ENCODE measurements around the gene DKK3. TPM values are rescaled to one million over a fixed set of nuclear protein-coding genes. Genes with fewer than 3 reads are reported as not detected.

Gene DKK3
- total and polyA plus RNA-seq, 2 experiments from 2014 or later = 16.8 to 31.1 TPM

DNA sequence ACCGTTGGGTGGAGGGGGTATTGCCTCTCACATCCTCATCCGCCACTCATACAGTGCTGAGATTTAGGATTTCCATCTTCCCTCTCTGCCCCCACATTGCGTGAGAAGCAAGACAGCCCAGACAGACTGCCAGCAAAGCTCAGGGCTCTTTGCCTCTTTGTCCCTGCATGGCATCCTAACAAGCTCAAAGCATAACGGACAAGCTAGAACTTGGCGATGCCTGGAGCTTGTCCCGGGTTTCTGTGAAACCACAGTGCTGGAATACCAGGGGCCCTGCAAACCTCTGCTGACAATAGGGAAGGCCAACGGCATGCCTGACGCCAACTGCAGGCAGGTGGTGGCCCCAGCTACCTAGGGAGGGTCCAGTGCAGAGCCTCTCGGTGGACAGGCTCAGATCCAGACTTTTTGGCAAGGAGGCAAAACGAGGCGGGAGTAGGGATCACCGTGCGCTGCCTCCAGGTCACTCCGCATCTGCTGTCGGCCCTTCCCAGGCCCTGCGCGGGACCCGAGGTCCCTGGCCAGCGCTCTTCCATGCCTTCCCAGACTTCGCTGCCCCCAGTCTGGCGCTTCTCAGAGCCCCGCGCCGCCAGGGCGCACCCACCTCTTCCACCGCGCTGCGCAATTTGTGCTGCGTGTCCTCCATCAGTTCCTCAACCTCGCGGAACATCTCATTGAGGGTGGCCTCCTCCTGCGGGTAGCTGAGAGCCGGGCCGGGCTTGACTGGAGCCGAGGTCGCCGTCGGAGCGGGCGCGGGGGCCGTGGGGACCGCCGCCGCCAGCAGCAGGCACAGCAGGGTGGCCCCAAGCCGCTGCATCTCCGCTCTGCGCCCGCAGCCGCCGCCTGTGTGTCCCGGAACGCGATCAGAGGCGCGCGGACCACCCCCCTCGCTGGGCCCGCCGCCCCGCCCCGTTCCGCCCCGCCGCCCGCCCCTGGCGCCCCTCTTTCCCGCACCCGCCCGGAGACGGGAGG lies at the start of gene DKK3 (continued):
- no peak for TF ChIP-seq EZH2 (IDR thresholded peaks at IDR 0.05; ENCODE audit: low read depth, unreplicated experiment)

DNA sequence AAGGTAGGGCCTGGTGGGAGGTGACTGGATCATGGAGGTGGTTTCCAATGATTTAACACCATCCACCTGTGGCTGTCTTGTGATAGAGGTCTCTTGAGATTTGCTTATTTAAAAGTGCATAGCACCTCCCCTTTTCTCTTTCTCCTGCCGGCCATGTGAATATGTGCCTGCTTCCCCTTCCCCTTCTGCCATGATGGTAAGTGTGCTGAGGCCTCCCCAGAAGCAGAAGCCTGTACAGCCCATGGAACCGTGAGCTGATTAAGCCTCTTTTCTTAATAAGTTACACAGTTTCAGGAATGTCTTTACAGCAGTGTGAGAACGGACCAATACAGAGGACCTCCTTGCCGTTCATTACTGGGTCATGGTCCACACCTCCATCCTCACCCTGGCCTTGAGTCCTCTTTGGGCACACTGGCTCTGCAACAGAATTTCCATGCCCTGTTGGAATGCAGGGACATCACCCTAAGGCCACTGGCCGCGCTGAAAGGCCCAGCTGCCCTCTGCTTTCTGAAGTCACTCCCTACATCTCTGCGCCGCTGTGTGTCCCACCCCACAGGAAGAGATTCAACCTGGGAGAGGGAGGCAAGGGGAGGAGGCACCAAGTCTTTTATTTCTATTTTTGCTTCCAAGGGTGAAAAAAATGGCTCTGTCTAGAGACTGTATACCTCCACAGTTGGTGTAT lies 49.0 kb upstream of the DKK3 start:
- DNase-seq (ENCODE audit: low spot score) (no peak), ATAC-seq (no peak)
- Mint-ChIP-seq H3K9me3 (peaks cover 4% of the 10 kb centered on the region; the same call in 1 of the 3 replicates), H3K4me1 (0 out of 3 replicates have a peak, but pooled peaks cover 3% of the 10 kb centered on the region), H3K27ac (no peak overlapping the region), H3K36me3 (ENCODE audit: low read depth) (no peaks in the 10 kb centered on the region), H3K4me3 (no peak overlapping the region), H3K27me3 (ENCODE audit: insufficient read depth, low read depth, poor library complexity) (peaks cover 2% of the 10 kb centered on the region)
- Histone ChIP-seq H3K27me3 (ENCODE audit: insufficient read depth) (no peaks in the 10 kb centered on the region), H3K4me3 (no peak overlapping the region), H3K27ac (ENCODE audit: low read depth) (no peak overlapping the region), H3K9me2 (ENCODE audit: insufficient read depth) (0 out of 2 replicates have a peak, but pooled peaks cover 2% of the 10 kb centered on the region), H2AFZ (no peak overlapping the region), H3K4me1 (ENCODE audit: insufficient read depth) (no peaks in the 10 kb centered on the region), H3F3A (replicated peaks; ENCODE audit: low read depth) (no peaks in the 10 kb centered on the region), H4K20me1 (replicated peaks; ENCODE audit: insufficient read depth) (no peaks in the 10 kb centered on the region), H3K4me2 (no peak overlapping the region), H3K79me2 (replicated peaks; ENCODE audit: insufficient read depth) (no peaks in the 10 kb centered on the region), H3K36me3 (ENCODE audit: insufficient read depth) (no peaks in the 10 kb centered on the region)
- TF ChIP-seq, protein P1, sequence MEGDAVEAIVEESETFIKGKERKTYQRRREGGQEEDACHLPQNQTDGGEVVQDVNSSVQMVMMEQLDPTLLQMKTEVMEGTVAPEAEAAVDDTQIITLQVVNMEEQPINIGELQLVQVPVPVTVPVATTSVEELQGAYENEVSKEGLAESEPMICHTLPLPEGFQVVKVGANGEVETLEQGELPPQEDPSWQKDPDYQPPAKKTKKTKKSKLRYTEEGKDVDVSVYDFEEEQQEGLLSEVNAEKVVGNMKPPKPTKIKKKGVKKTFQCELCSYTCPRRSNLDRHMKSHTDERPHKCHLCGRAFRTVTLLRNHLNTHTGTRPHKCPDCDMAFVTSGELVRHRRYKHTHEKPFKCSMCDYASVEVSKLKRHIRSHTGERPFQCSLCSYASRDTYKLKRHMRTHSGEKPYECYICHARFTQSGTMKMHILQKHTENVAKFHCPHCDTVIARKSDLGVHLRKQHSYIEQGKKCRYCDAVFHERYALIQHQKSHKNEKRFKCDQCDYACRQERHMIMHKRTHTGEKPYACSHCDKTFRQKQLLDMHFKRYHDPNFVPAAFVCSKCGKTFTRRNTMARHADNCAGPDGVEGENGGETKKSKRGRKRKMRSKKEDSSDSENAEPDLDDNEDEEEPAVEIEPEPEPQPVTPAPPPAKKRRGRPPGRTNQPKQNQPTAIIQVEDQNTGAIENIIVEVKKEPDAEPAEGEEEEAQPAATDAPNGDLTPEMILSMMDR (conservative IDR thresholded peaks at IDR 0.05; ENCODE audit: low read depth in 2 of 2) = no peak
- TF ChIP-seq, protein P2, sequence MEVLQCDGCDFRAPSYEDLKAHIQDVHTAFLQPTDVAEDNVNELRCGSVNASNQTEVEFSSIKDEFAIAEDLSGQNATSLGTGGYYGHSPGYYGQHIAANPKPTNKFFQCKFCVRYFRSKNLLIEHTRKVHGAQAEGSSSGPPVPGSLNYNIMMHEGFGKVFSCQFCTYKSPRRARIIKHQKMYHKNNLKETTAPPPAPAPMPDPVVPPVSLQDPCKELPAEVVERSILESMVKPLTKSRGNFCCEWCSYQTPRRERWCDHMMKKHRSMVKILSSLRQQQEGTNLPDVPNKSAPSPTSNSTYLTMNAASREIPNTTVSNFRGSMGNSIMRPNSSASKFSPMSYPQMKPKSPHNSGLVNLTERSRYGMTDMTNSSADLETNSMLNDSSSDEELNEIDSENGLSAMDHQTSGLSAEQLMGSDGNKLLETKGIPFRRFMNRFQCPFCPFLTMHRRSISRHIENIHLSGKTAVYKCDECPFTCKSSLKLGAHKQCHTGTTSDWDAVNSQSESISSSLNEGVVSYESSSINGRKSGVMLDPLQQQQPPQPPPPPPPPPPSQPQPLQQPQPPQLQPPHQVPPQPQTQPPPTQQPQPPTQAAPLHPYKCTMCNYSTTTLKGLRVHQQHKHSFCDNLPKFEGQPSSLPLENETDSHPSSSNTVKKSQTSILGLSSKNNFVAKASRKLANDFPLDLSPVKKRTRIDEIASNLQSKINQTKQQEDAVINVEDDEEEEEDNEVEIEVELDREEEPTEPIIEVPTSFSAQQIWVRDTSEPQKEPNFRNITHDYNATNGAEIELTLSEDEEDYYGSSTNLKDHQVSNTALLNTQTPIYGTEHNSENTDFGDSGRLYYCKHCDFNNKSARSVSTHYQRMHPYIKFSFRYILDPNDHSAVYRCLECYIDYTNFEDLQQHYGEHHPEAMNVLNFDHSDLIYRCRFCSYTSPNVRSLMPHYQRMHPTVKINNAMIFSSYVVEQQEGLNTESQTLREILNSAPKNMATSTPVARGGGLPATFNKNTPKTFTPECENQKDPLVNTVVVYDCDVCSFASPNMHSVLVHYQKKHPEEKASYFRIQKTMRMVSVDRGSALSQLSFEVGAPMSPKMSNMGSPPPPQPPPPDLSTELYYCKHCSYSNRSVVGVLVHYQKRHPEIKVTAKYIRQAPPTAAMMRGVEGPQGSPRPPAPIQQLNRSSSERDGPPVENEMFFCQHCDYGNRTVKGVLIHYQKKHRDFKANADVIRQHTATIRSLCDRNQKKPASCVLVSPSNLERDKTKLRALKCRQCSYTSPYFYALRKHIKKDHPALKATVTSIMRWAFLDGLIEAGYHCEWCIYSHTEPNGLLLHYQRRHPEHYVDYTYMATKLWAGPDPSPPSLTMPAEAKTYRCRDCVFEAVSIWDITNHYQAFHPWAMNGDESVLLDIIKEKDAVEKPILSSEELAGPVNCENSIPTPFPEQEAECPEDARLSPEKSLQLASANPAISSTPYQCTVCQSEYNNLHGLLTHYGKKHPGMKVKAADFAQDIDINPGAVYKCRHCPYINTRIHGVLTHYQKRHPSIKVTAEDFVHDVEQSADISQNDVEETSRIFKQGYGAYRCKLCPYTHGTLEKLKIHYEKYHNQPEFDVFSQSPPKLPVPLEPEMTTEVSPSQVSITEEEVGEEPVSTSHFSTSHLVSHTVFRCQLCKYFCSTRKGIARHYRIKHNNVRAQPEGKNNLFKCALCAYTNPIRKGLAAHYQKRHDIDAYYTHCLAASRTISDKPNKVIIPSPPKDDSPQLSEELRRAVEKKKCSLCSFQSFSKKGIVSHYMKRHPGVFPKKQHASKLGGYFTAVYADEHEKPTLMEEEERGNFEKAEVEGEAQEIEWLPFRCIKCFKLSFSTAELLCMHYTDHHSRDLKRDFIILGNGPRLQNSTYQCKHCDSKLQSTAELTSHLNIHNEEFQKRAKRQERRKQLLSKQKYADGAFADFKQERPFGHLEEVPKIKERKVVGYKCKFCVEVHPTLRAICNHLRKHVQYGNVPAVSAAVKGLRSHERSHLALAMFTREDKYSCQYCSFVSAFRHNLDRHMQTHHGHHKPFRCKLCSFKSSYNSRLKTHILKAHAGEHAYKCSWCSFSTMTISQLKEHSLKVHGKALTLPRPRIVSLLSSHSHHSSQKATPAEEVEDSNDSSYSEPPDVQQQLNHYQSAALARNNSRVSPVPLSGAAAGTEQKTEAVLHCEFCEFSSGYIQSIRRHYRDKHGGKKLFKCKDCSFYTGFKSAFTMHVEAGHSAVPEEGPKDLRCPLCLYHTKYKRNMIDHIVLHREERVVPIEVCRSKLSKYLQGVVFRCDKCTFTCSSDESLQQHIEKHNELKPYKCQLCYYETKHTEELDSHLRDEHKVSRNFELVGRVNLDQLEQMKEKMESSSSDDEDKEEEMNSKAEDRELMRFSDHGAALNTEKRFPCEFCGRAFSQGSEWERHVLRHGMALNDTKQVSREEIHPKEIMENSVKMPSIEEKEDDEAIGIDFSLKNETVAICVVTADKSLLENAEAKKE (CRISPR knock-in tag; IDR thresholded peaks at IDR 0.05) = no peak
- no peak for TF ChIP-seq CREB1 (CRISPR knock-in tag; IDR thresholded peaks at IDR 0.05; ENCODE audit: low read depth)
- TF ChIP-seq JUNB (IDR thresholded peaks at IDR 0.05; ENCODE audit: unreplicated experiment) = no peak
- TF ChIP-seq EZH2phosphoT487 (IDR thresholded peaks at IDR 0.05; ENCODE audit: unreplicated experiment) = no peak
- TF ChIP-seq ZNF331 (CRISPR knock-in tag; IDR thresholded peaks at IDR 0.05; ENCODE audit: low read depth) = no peak
- TF ChIP-seq POLR2AphosphoS5 (IDR thresholded peaks at IDR 0.05; ENCODE audit: low read depth) = no peak
- no peak for TF ChIP-seq NANOG (IDR thresholded peaks at IDR 0.05; ENCODE audit: borderline replicate concordance)
- no peak for TF ChIP-seq EZH2 (IDR thresholded peaks at IDR 0.05; ENCODE audit: low read depth, unreplicated experiment)
- TF ChIP-seq, protein P3, sequence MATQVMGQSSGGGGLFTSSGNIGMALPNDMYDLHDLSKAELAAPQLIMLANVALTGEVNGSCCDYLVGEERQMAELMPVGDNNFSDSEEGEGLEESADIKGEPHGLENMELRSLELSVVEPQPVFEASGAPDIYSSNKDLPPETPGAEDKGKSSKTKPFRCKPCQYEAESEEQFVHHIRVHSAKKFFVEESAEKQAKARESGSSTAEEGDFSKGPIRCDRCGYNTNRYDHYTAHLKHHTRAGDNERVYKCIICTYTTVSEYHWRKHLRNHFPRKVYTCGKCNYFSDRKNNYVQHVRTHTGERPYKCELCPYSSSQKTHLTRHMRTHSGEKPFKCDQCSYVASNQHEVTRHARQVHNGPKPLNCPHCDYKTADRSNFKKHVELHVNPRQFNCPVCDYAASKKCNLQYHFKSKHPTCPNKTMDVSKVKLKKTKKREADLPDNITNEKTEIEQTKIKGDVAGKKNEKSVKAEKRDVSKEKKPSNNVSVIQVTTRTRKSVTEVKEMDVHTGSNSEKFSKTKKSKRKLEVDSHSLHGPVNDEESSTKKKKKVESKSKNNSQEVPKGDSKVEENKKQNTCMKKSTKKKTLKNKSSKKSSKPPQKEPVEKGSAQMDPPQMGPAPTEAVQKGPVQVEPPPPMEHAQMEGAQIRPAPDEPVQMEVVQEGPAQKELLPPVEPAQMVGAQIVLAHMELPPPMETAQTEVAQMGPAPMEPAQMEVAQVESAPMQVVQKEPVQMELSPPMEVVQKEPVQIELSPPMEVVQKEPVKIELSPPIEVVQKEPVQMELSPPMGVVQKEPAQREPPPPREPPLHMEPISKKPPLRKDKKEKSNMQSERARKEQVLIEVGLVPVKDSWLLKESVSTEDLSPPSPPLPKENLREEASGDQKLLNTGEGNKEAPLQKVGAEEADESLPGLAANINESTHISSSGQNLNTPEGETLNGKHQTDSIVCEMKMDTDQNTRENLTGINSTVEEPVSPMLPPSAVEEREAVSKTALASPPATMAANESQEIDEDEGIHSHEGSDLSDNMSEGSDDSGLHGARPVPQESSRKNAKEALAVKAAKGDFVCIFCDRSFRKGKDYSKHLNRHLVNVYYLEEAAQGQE (IDR thresholded peaks at IDR 0.05; ENCODE audit: unreplicated experiment) = no peak
- no peak for TF ChIP-seq ZNF114 (CRISPR knock-in tag; IDR thresholded peaks at IDR 0.05)
